CD4-positive, alpha-beta memory T cell (primary cell): Measurements from ENCODE around the gene XG. TPM values are rescaled to one million over a fixed set of nuclear protein-coding genes. Genes with fewer than 3 reads are reported as not detected.
A peak's percentile ranks its signal among the peaks of the same experiment; 100 is the strongest.
"Not testable (repeated sequence)": the region's sequence is repeated elsewhere in the genome, so short reads cannot be mapped to it uniquely, and the experiment has no call there.

ENCODE experiments used
- CTCF ChIA-PET: fragments of 350-600 bp; sonication (Branson Sonifier 250); formaldehyde crosslinking; loops from one replicate; lab custom pipeline; 2021; ENCODE audit warnings: inconsistent platforms; ENCODE audit not compliant: partially characterized antibody; lab: Charles Lee
- POLR2A ChIA-PET: fragments of 350-600 bp; sonication (Branson Sonifier 250); formaldehyde crosslinking; loops from one replicate; lab custom pipeline; 2021; ENCODE audit not compliant: partially characterized antibody; lab: Charles Lee
- DNase-seq, 5 donors: peaks; one replicate each; pipeline versions ENCODE4 v3.0.0 to v3.0.0-alpha.2; 2020 to 2022; ENCODE audit warnings: mixed read lengths in 1 of 5
- H3K27ac ChIP-seq: one replicate; pipeline ENCODE4 v1.7.0; 2013; ENCODE audit warnings: low read depth, low read length
- H3K27me3 ChIP-seq: 2 replicates; pipeline ENCODE4 v1.7.0; 2013; ENCODE audit warnings: mild to moderate bottlenecking, low read length, moderate library complexity; ENCODE audit not compliant: insufficient read depth
- H3K36me3 ChIP-seq: 2 replicates; pipeline ENCODE4 v1.7.0; 2013; ENCODE audit warnings: mild to moderate bottlenecking, low read length, moderate library complexity; ENCODE audit not compliant: insufficient read depth
- H3K4me1 ChIP-seq: 2 replicates; pipeline ENCODE4 v1.7.0; 2013; ENCODE audit warnings: mild to moderate bottlenecking, low read length, moderate library complexity; ENCODE audit not compliant: insufficient read depth
- H3K4me3 ChIP-seq, 2 donors: one replicate each; pipeline ENCODE4 v1.7.0; 2013; ENCODE audit warnings: low read length in 2 of 2, mild to moderate bottlenecking in 1 of 2
- H3K9me3 ChIP-seq, 2 donors: one replicate each; pipeline ENCODE4 v1.7.0; 2013; ENCODE audit warnings: low read length in 2 of 2, control low read depth in 1 of 2; ENCODE audit not compliant: control insufficient read depth in 1 of 2
- H3K27ac Mint-ChIP-seq, 7 donors: one replicate each; pipeline ENCODE4 v1.8.0; 2020 to 2021; ENCODE audit warnings: mixed read lengths in 7 of 7, mild to moderate bottlenecking in 6 of 7, inconsistent platforms in 3 of 7, moderate library complexity in 3 of 7
- H3K27me3 Mint-ChIP-seq, 2 donors: one replicate each; pipeline ENCODE4 v1.8.0; 2020 to 2021; ENCODE audit warnings: mixed read lengths in 2 of 2
- H3K36me3 Mint-ChIP-seq, 2 donors: one replicate each; pipeline ENCODE4 v1.8.0; 2020 to 2021; ENCODE audit warnings: mixed read lengths in 2 of 2, inconsistent platforms in 1 of 2, mild to moderate bottlenecking in 1 of 2
- H3K4me1 Mint-ChIP-seq, 4 donors: one replicate each; pipeline ENCODE4 v1.8.0; 2020 to 2021; ENCODE audit warnings: mixed read lengths in 4 of 4, mild to moderate bottlenecking in 1 of 4
- H3K4me3 Mint-ChIP-seq, 8 donors: one replicate each; pipeline ENCODE4 v1.8.0; 2020 to 2021; ENCODE audit warnings: mixed read lengths in 8 of 8, mild to moderate bottlenecking in 7 of 8, moderate library complexity in 6 of 8, inconsistent platforms in 3 of 8
- H3K9me3 Mint-ChIP-seq, 8 donors: one replicate each; pipeline ENCODE4 v1.8.0; 2020 to 2021; ENCODE audit warnings: mixed read lengths in 8 of 8, mild to moderate bottlenecking in 5 of 8, inconsistent platforms in 3 of 8, moderate library complexity in 1 of 8
- intact Hi-C: fragments of 100-400 bp; cut with micrococcal nuclease; formaldehyde crosslinking; loops from one replicate; pipeline ENCODE4 v1.15.1; 2023
- polyA plus RNA-seq, 2 donors: library from polyadenylated mRNA; unstranded; fragments of 300-500 nt; fragmentation: Illumina TruSeq; gene quantifications; one replicate each; pipeline ENCODE4 v1.2.3, GENCODE V29; 2021
- total RNA-seq, 2 experiments: library from RNA; stranded (reverse); gene quantifications; one replicate each; pipeline ENCODE4 v1.2.3, GENCODE V29; 2021

Gene XG
- total RNA-seq (under 1 TPM in 1 of 2 experiments, not detected in 1; 0.32 TPM), polyA plus RNA-seq (not detected)

- POLR2A ChIA-PET = not testable (repeated sequence)
Observed at GRCh38 chrX:2751874-2752300, at the start of gene XG. Gene XG (plus strand): TSS chrX:2752040. CDS start chrX:2752275, 235 bp downstream.

GRCh38 chrX:2703991-2704369, 47.9 kb upstream of the XG start:
- Mint-ChIP-seq H3K36me3 (peaks cover 26 to 56% of the 10 kb centered on the region in 2 donors), H3K27ac (peak overlapping the region in 5 of 7 donors; percentile 66 to 93 (median 84))
- POLR2A ChIA-PET = no interaction called here

More at GRCh38 chrX:2751874-2752300, at the start of gene XG:
- H3K9me3 Mint-ChIP-seq, H3K4me3 ChIP-seq, intact Hi-C loops, H3K4me1 ChIP-seq, H3K9me3 ChIP-seq, H3K27me3 Mint-ChIP-seq, H3K27me3 ChIP-seq, H3K36me3 ChIP-seq, H3K4me3 Mint-ChIP-seq, H3K36me3 Mint-ChIP-seq, H3K27ac ChIP-seq, DNase-seq, H3K4me1 Mint-ChIP-seq, CTCF ChIA-PET: not testable (repeated sequence)
- peak within 1 kb of the TSS in 1 of 7 donors; percentile 5 for H3K27ac Mint-ChIP-seq

GRCh38 chrX:2705046-2705832, 46.6 kb upstream of the XG start:
- Mint-ChIP-seq H3K27me3 (no peaks in the 10 kb centered on the region), H3K27ac (peak overlapping the region in 5 of 7 donors; percentile 10 to 88 (median 37)), H3K9me3 (peaks cover 0 to 4% (median 0%) of the 10 kb centered on the region in 8 donors), H3K4me3 (peak overlapping the region in 6 of 8 donors; percentile 0 to 62 (median 21)), H3K36me3 (peaks cover 19 to 52% of the 10 kb centered on the region in 2 donors), H3K4me1 (peaks cover 76 to 98% (median 87%) of the 10 kb centered on the region in 4 donors)
- intact Hi-C loops = no loop called here
- CTCF ChIA-PET = no interaction called here
- H3K4me3 ChIP-seq = no peak overlapping the region
- no peaks in the 10 kb centered on the region for H3K9me3 ChIP-seq
- DNase-seq = no peak
- H3K27me3 ChIP-seq = no peaks in the 10 kb centered on the region
- peaks cover 95% of the 10 kb centered on the region for H3K4me1 ChIP-seq
- peaks cover 8% of the 10 kb centered on the region for H3K36me3 ChIP-seq
- H3K27ac ChIP-seq = no peak overlapping the region
- POLR2A ChIA-PET = no interaction called here

More at GRCh38 chrX:2703991-2704369, 47.9 kb upstream of the XG start:
- H3K4me1 ChIP-seq = peaks cover 95% of the 10 kb centered on the region
- H3K27ac ChIP-seq = peak overlapping the region; percentile 1
- Mint-ChIP-seq H3K27me3 (no peaks in the 10 kb centered on the region), H3K9me3 (peaks cover 0 to 6% (median 0%) of the 10 kb centered on the region in 8 donors), H3K4me1 (peaks cover 71 to 98% (median 85%) of the 10 kb centered on the region in 4 donors), H3K4me3 (peak overlapping the region; percentile 44 to 83 (median 68))
- CTCF ChIA-PET = no interaction called here
- no peaks in the 10 kb centered on the region for H3K9me3 ChIP-seq
- intact Hi-C loops = no loop called here
- H3K4me3 ChIP-seq = no peak overlapping the region
- no peaks in the 10 kb centered on the region for H3K27me3 ChIP-seq
- DNase-seq = no peak
- H3K36me3 ChIP-seq = peaks cover 9% of the 10 kb centered on the region

- Histone ChIP-seq H3K4me3 (no peak overlapping the region), H3K9me3 (no peaks in the 10 kb centered on the region), H3K36me3 (peaks cover under 1% of the 10 kb centered on the region), H3K4me1 (peaks cover 80% of the 10 kb centered on the region), H3K27me3 (no peaks in the 10 kb centered on the region), H3K27ac (peak overlapping the region; percentile 29)
- peaks cover 0 to 2% (median 0%) of the 10 kb centered on the region in 8 donors for H3K9me3 Mint-ChIP-seq
- H3K27ac Mint-ChIP-seq = peak overlapping the region; percentile 13 to 90 (median 85)
- peaks cover 9 to 47% of the 10 kb centered on the region in 2 donors for H3K36me3 Mint-ChIP-seq
- H3K4me3 Mint-ChIP-seq = peak overlapping the region in 7 of 8 donors; percentile 27 to 83 (median 61)
- POLR2A ChIA-PET = no interaction called here
- peaks cover 61 to 89% (median 77%) of the 10 kb centered on the region in 4 donors for H3K4me1 Mint-ChIP-seq
- DNase-seq = peak in 4 of 5 donors; percentile 22 to 82 (median 38)
- CTCF ChIA-PET = no interaction called here
- no peaks in the 10 kb centered on the region for H3K27me3 Mint-ChIP-seq
- intact Hi-C loops = loop anchor here (1.0 kb wide), 1 partner anchor 63 kb away; no protein-coding TSS in a partner anchor
Observed at GRCh38 chrX:2707334-2707760, 44.5 kb upstream of the XG start.

- peaks cover 80% of the 10 kb centered on the region for H3K4me1 ChIP-seq
- H3K4me3 Mint-ChIP-seq = peak overlapping the region in 4 of 8 donors; percentile 35 to 83 (median 56)
- H3K27me3 Mint-ChIP-seq = no peaks in the 10 kb centered on the region
- H3K9me3 Mint-ChIP-seq = peaks cover 0 to 2% (median 0%) of the 10 kb centered on the region in 8 donors
- peak overlapping the region; percentile 71 to 90 (median 85) for H3K27ac Mint-ChIP-seq
- ChIA-PET POLR2A (no interaction called here), CTCF (no interaction called here)
- intact Hi-C loops = no loop called here
- DNase-seq = no peak
- peaks cover 57 to 82% (median 72%) of the 10 kb centered on the region in 4 donors for H3K4me1 Mint-ChIP-seq
- no peak overlapping the region for H3K4me3 ChIP-seq
- peaks cover 8% of the 10 kb centered on the region for H3K36me3 ChIP-seq
- H3K9me3 ChIP-seq = no peaks in the 10 kb centered on the region
- H3K27me3 ChIP-seq = no peaks in the 10 kb centered on the region
- H3K36me3 Mint-ChIP-seq = peaks cover 8 to 42% of the 10 kb centered on the region in 2 donors
- H3K27ac ChIP-seq = peak overlapping the region; percentile 29
Observed at GRCh38 chrX:2708021-2708420, 43.8 kb upstream of the XG start.

- no peak overlapping the region for H3K4me3 ChIP-seq
- Mint-ChIP-seq H3K4me3 (peak overlapping the region; percentile 4 to 83 (median 44)), H3K27me3 (no peaks in the 10 kb centered on the region), H3K9me3 (peaks cover 0 to 2% (median 0%) of the 10 kb centered on the region in 8 donors), H3K36me3 (peaks cover 3 to 39% of the 10 kb centered on the region in 2 donors), H3K27ac (peak overlapping the region; percentile 33 to 90 (median 85)), H3K4me1 (peaks cover 52 to 75% (median 65%) of the 10 kb centered on the region in 4 donors)
- CTCF ChIA-PET = no interaction called here
- peak overlapping the region; percentile 29 for H3K27ac ChIP-seq
- H3K36me3 ChIP-seq = peaks cover 12% of the 10 kb centered on the region
- intact Hi-C loops = no loop called here
- POLR2A ChIA-PET = no interaction called here
- no peaks in the 10 kb centered on the region for H3K27me3 ChIP-seq
- H3K9me3 ChIP-seq = no peaks in the 10 kb centered on the region
- no peak for DNase-seq
- H3K4me1 ChIP-seq = peaks cover 79% of the 10 kb centered on the region
Observed at GRCh38 chrX:2708592-2709188, 43.1 kb upstream of the XG start.

- Mint-ChIP-seq H3K27ac (peak overlapping the region; percentile 88 to 95 (median 90)), H3K27me3 (no peaks in the 10 kb centered on the region), H3K36me3 (peaks cover 8 to 44% of the 10 kb centered on the region in 2 donors), H3K4me3 (peak overlapping the region in 7 of 8 donors; percentile 76 to 87 (median 82)), H3K9me3 (peaks cover 0 to 2% (median 0%) of the 10 kb centered on the region in 8 donors), H3K4me1 (peaks cover 53 to 66% (median 62%) of the 10 kb centered on the region in 4 donors)
- DNase-seq = no peak
- CTCF ChIA-PET = no interaction called here
- H3K9me3 ChIP-seq = no peaks in the 10 kb centered on the region
- H3K4me3 ChIP-seq = peak overlapping the region; percentile 7 to 17
- no peaks in the 10 kb centered on the region for H3K27me3 ChIP-seq
- peak overlapping the region; percentile 48 for H3K27ac ChIP-seq
- intact Hi-C loops = no loop called here
- H3K36me3 ChIP-seq = peaks cover 13% of the 10 kb centered on the region
- POLR2A ChIA-PET = no interaction called here
- H3K4me1 ChIP-seq = peaks cover 77% of the 10 kb centered on the region
Observed at GRCh38 chrX:2709556-2709955, 42.3 kb upstream of the XG start.
